Kidney epithelial cell (primary cell): ENCODE results near the gene GZMA. TPM values are rescaled to one million over a fixed set of nuclear protein-coding genes. Genes with fewer than 3 reads are reported as not detected.

Experiments used
- DNase-seq: peaks from one replicate; pipeline ENCODE4 v3.0.0-alpha.2; 2010; ENCODE audit warnings: low read depth
- H3K27me3 ChIP-seq: 2 replicates; pipeline ENCODE4 v1.6.0; 2011; ENCODE audit warnings: low read length; ENCODE audit not compliant: control insufficient read depth, insufficient read depth
- H3K36me3 ChIP-seq: 2 replicates; pipeline ENCODE4 v1.5.1; 2011; ENCODE audit warnings: low read length; ENCODE audit not compliant: control insufficient read depth, insufficient read depth
- H3K4me3 ChIP-seq: 2 replicates; pipeline ENCODE4 v1.5.1; 2011; ENCODE audit warnings: low read depth, mild to moderate bottlenecking, control low read depth, low read length
- total RNA-seq: library from RNA; depleted of rRNA; stranded (reverse); fragments of >200 nt; gene quantifications from 2 replicates; pipeline ENCODE4 v1.2.3, GENCODE V29; 2015
- TF ChIP-seq, protein P1 (sequence below): IDR thresholded peaks from 2 replicates; pipeline ENCODE4 v1.5.1; 2011; ENCODE audit warnings: mild to moderate bottlenecking, moderate library complexity, low read length, control low read depth, inconsistent platforms; ENCODE audit not compliant: insufficient read depth, poor library complexity, severe bottlenecking

Gene GZMA
- total RNA-seq, 1 donor from 2014 or later = not detected

DNA sequence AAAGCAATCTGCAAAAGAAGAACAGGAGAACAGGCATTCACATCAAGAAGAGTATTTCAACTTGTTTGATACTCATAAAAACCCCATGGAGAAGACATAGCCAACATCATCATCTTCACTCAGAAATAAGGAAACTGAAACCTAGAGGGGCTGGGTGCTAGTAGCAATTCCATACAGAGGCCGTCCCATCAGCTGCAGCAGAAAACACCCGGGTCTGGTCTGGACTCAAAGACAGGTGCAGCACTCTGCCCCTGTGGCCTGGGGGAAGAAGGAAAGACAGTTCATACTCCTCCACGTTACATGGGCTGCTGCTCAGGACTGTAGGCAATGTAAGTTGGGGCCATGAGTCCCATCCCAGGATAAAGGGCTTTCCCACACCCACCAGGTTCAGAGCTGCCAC is 11.6 kb downstream of the GZMA start:
- TF ChIP-seq, protein P1, sequence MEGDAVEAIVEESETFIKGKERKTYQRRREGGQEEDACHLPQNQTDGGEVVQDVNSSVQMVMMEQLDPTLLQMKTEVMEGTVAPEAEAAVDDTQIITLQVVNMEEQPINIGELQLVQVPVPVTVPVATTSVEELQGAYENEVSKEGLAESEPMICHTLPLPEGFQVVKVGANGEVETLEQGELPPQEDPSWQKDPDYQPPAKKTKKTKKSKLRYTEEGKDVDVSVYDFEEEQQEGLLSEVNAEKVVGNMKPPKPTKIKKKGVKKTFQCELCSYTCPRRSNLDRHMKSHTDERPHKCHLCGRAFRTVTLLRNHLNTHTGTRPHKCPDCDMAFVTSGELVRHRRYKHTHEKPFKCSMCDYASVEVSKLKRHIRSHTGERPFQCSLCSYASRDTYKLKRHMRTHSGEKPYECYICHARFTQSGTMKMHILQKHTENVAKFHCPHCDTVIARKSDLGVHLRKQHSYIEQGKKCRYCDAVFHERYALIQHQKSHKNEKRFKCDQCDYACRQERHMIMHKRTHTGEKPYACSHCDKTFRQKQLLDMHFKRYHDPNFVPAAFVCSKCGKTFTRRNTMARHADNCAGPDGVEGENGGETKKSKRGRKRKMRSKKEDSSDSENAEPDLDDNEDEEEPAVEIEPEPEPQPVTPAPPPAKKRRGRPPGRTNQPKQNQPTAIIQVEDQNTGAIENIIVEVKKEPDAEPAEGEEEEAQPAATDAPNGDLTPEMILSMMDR = no peak
- Histone ChIP-seq H3K36me3 (no peaks in the 10 kb centered on the region), H3K4me3 (no peak overlapping the region), H3K27me3 (peaks cover 3% of the 10 kb centered on the region)
- DNase-seq = no peak

DNA sequence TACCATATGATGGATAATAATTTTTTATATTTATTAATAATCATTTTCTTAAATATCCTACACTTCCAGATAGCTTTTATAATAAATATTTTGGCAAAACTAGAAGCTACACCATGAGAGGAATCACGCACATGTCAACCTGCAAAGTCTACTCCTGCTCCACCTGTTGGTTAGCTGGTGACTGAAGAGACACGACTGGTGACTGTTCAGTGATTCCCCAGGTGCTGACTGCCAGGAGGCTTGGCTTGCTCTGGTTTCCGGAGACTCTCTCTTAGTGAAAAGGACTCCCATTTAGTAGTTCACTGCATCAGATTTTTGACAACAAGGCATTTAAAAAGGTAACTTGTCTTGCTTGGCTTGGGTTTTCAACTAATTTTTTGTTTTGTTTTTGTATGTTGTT is 20.9 kb downstream of the GZMA start:
- no peak overlapping the region for H3K4me3 ChIP-seq
- TF ChIP-seq, protein P1 = no peak
- H3K36me3 ChIP-seq = no peaks in the 10 kb centered on the region
- DNase-seq = no peak
- H3K27me3 ChIP-seq = no peaks in the 10 kb centered on the region

DNA sequence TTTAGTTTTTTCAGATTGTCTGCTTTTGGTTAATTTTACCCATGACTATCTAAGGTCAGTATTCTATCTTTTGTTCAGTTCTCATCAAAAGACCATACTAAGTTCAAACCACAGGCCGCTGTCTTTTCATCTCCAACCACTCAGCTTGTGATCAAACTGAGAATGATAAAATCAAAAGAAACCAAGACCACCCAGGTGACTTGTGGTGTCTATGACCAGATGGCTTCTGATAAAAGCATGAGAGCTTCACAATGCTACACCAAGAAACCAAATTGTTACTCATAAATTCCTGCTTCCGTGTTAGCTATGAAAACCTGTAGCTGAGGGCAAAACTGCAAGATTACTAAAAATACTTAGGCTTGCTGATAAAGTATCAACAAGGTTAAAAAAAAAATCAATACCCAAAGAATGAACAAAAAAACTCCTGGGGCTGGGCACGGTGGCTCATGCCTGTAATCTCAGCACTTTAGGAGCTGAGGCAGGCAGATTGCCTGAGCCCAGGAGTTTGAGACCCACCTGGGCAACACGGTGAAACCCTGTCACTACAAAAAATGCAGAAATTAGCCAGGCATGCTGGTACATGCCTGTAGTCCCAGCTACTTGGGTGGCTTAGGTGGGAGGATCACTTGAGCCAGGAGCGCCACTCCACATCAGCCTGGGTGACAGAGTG is 31.7 kb downstream of the GZMA start:
- no peak for DNase-seq
- TF ChIP-seq, protein P1 = no peak
- H3K27me3 ChIP-seq = no peaks in the 10 kb centered on the region
- no peak overlapping the region for H3K4me3 ChIP-seq
- no peaks in the 10 kb centered on the region for H3K36me3 ChIP-seq

DNA sequence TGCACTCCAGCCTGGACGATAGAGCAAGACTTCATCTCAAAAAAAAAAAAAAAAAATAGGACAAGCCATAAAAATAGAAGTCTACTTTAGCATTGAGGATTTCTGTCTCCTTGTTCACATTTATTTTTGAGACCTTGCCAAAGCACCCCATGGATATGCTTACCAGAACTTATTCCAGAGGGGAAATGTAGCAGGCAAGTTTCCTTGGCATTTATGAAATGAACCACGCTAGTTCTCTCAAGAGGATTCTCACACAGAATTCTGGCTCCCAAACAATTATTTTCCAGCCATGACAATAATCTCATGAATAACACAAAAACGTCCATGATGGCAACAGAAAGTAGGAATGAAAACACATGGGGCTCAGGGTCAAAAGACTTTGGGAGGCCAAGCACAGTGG is 34.1 kb downstream of the GZMA start:
- TF ChIP-seq, protein P1 = no peak

DNA sequence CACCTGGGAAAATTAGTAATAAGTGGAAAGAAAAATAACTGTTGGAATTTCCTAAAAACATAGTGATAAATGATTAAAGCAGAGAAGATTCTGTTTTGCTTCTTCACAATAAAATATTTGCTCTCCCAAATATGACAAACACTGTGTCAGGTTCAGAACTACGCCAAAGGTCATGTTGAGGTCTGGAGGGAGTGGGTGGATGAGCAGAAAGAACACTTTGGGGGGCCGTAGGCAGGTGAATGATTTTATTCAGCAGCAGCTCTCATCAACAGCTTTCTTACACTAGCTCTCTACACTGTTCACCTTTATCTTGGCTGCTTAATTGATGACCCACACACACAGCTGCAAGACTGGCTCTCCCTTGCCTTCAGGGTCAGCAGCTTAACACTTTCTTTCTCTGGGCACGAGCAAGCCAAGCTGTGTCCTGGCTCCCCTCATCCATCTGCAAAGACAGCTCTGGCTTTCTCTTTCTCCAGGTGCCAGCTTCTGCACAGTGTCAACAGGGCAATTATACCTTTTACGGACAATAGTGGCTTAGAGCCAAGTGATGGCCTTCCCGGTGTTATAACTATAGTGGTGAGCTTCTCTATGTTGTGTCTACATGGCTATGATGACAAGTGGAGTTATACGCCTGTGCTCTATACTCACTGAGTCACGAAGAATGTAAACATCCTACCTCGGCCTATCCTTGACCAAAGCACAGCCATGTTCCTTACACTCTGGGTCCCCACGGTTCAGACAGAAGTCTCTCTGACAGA is 38.6 kb downstream of the GZMA start:
- no peaks in the 10 kb centered on the region for H3K36me3 ChIP-seq
- no peak for DNase-seq

More for the DNA sequence above, 34.1 kb downstream of the GZMA start:
- DNase-seq = no peak
- no peaks in the 10 kb centered on the region for H3K27me3 ChIP-seq
- no peak overlapping the region for H3K4me3 ChIP-seq
- H3K36me3 ChIP-seq = no peaks in the 10 kb centered on the region

More for the DNA sequence above, 38.6 kb downstream of the GZMA start:
- Histone ChIP-seq H3K27me3 (peaks cover 2% of the 10 kb centered on the region), H3K4me3 (no peak overlapping the region)
- TF ChIP-seq, protein P1 = no peak
